22Rv1 (cell line): ENCODE results near the gene ITPKB.

Experiments
- CTCF ChIP-seq: fragments of 450-650 bp; IDR thresholded peaks from 2 replicates; pipeline ENCODE4 v1.5.1; 2017; ENCODE audit warnings: mild to moderate bottlenecking
- ZFX ChIP-seq: fragments of 450-650 bp; IDR thresholded peaks from 2 replicates; pipeline ENCODE4 v1.6.1; 2017; ENCODE audit warnings: antibody characterized with exemption, borderline replicate concordance

- TF ChIP-seq CTCF (no peak), ZFX (no peak)
Observed at GRCh38 chr1:226730071-226730470, 9.0 kb downstream of the ITPKB start.
